Stimulated activated CD8-positive, alpha-beta memory T cell treated with anti-CD3 and anti-CD28 coated beads, Interleukin-12 subunit alpha, Interleukin-12 subunit beta, amount 100 ng/mL, for 24 hours (primary cell): Measurements from ENCODE around the gene CCDC201.

Experiments used
- DNase-seq: peaks from one replicate; pipeline ENCODE4 v3.0.0-alpha.2; 2020; ENCODE audit errors: extremely low read depth

Gene CCDC201

GRCh38 chr7:45873035-45873354, at the start of gene CCDC201:
Gene CCDC201 (minus strand): TSS chr7:45873082. CDS start chr7:45873007, 75 bp downstream.
- no peak for DNase-seq

GRCh38 chr7:45921699-45922519, 49.0 kb upstream of the CCDC201 start:
- DNase-seq: no peak

GRCh38 chr7:45921381-45921698, 48.5 kb upstream of the CCDC201 start:
- DNase-seq: no peak

- no peak for DNase-seq
Measured at GRCh38 chr7:45920502-45921380, 47.9 kb upstream of the CCDC201 start, which contains the start of gene IGFBP3. Gene IGFBP3 (minus strand): TSS chr7:45921272. CDS start chr7:45921140, 132 bp downstream.

- no peak for DNase-seq
Measured at GRCh38 chr7:45919993-45920459, 47.1 kb upstream of the CCDC201 start.

GRCh38 chr7:45919231-45919784, 46.4 kb upstream of the CCDC201 start:
- DNase-seq: no peak

GRCh38 chr7:45918556-45918955, 45.7 kb upstream of the CCDC201 start:
- no peak for DNase-seq

GRCh38 chr7:45917658-45918057, 44.8 kb upstream of the CCDC201 start:
- DNase-seq: peak; percentile 41

- DNase-seq: no peak
Measured at GRCh38 chr7:45917064-45917463, 44.2 kb upstream of the CCDC201 start.

- no peak for DNase-seq
Measured at GRCh38 chr7:45915606-45916005, 42.7 kb upstream of the CCDC201 start.

- no peak for DNase-seq
Measured at GRCh38 chr7:45914911-45915310, 42.0 kb upstream of the CCDC201 start.

GRCh38 chr7:45912972-45913371, 40.1 kb upstream of the CCDC201 start:
- no peak for DNase-seq

- no peak for DNase-seq
Measured at GRCh38 chr7:45911311-45911710, 38.4 kb upstream of the CCDC201 start.

GRCh38 chr7:45910855-45911254, 38.0 kb upstream of the CCDC201 start:
- no peak for DNase-seq

GRCh38 chr7:45909561-45909960, 36.7 kb upstream of the CCDC201 start:
- no peak for DNase-seq

- DNase-seq: no peak
Measured at GRCh38 chr7:45902820-45903219, 29.9 kb upstream of the CCDC201 start.

GRCh38 chr7:45901566-45901965, 28.7 kb upstream of the CCDC201 start:
- no peak for DNase-seq

- no peak for DNase-seq
Measured at GRCh38 chr7:45898222-45898621, 25.3 kb upstream of the CCDC201 start.

GRCh38 chr7:45897042-45897690, 24.3 kb upstream of the CCDC201 start:
- DNase-seq: no peak

GRCh38 chr7:45894665-45895062, 21.8 kb upstream of the CCDC201 start:
- no peak for DNase-seq

- no peak for DNase-seq
Measured at GRCh38 chr7:45893996-45894664, 21.2 kb upstream of the CCDC201 start.
